Measurements from ENCODE around the gene EPB41L4A. TPM values are rescaled to one million over a fixed set of nuclear protein-coding genes. Genes with fewer than 3 reads are reported as not detected.
"Not testable (repeated sequence)": the region's sequence is repeated elsewhere in the genome, so short reads cannot be mapped to it uniquely, and the experiment has no call there.

Gene EPB41L4A
- total RNA-seq, 1 experiment from 2014 or later, result 0.87 TPM

DNA sequence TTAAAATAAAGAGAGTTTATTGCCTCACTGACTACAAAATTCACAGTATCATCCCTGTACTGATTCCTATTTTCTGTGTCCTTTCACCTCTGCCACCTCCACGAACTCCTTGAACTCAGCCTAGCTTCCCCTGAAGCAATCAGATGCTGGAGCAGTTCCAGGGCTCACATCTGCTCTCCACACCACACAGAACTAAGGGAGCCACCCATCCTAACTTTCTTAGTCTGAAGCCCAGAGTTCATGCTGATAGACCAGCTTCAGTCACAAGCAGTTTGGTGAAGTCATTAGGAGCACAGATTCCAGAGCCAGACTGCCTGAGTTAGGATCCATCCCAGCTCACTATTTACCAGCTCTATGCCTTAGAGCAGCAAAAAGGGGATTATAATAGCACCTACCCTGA lies 15.6 kb upstream of the EPB41L4A start:
- TF ChIP-seq REST (IDR thresholded peaks at IDR 0.05; ENCODE audit: insufficient read depth in 1 of 2, low read depth in 2 of 2, low read length in 1 of 2), result no peak
- no peak for TF ChIP-seq TCF7L2 (IDR thresholded peaks at IDR 0.05; ENCODE audit: low read depth, low read length)
- no peak for TF ChIP-seq SIN3A (IDR thresholded peaks at IDR 0.05; ENCODE audit: borderline replicate concordance, insufficient read depth, low read depth, low read length)
- no peak for TF ChIP-seq POLR2AphosphoS5 (IDR thresholded peaks at IDR 0.05; ENCODE audit: low read depth, low read length)
- TF ChIP-seq, protein P1, sequence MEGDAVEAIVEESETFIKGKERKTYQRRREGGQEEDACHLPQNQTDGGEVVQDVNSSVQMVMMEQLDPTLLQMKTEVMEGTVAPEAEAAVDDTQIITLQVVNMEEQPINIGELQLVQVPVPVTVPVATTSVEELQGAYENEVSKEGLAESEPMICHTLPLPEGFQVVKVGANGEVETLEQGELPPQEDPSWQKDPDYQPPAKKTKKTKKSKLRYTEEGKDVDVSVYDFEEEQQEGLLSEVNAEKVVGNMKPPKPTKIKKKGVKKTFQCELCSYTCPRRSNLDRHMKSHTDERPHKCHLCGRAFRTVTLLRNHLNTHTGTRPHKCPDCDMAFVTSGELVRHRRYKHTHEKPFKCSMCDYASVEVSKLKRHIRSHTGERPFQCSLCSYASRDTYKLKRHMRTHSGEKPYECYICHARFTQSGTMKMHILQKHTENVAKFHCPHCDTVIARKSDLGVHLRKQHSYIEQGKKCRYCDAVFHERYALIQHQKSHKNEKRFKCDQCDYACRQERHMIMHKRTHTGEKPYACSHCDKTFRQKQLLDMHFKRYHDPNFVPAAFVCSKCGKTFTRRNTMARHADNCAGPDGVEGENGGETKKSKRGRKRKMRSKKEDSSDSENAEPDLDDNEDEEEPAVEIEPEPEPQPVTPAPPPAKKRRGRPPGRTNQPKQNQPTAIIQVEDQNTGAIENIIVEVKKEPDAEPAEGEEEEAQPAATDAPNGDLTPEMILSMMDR (IDR thresholded peaks at IDR 0.05), result no peak
- Histone ChIP-seq H3K4me3 (ENCODE audit: low read depth in 2 of 2, low read length in 2 of 2) (no peak overlapping the region), H3K36me3 (ENCODE audit: control insufficient read depth, insufficient read depth, low read length) (no peaks in the 10 kb centered on the region), H3K27ac (ENCODE audit: low read length) (no peak overlapping the region), H3K9me3 (ENCODE audit: control insufficient read depth, insufficient read depth, low read depth, low read length) (no peaks in the 10 kb centered on the region), H3K27me3 (ENCODE audit: control insufficient read depth, insufficient read depth, low read length) (no peaks in the 10 kb centered on the region), H3K4me1 (ENCODE audit: control insufficient read depth, insufficient read depth, low read length) (no peaks in the 10 kb centered on the region)
- in situ Hi-C loops (cut with HindIII; ENCODE audit: low pct_unique_long_range_greater_than_20kb, low sequenced_read_pairs), result no loop called here
- CTCF ChIA-PET, result no interaction called here
- BruUV-seq (replicated peaks), result no TSS peak
- intact Hi-C loops (cut with micrococcal nuclease; ENCODE audit: unreplicated experiment), result no loop called here
- POLR2A ChIA-PET, result no interaction called here
- ATAC-seq (no peak), DNase-seq (ENCODE audit: low read depth, low spot score) (no peak)

- H3K4me1 ChIP-seq (ENCODE audit: control insufficient read depth, insufficient read depth, low read length); H3K9me3 ChIP-seq (ENCODE audit: control insufficient read depth, insufficient read depth, low read depth, low read length); in situ Hi-C loops (cut with HindIII; ENCODE audit: low pct_unique_long_range_greater_than_20kb, low sequenced_read_pairs); H3K4me3 ChIP-seq (ENCODE audit: low read depth in 2 of 2, low read length in 2 of 2); BruUV-seq (replicated peaks); CTCF ChIA-PET; DNase-seq (ENCODE audit: low read depth, low spot score); ATAC-seq; POLR2A ChIA-PET; intact Hi-C loops (cut with micrococcal nuclease; ENCODE audit: unreplicated experiment); H3K27me3 ChIP-seq (ENCODE audit: control insufficient read depth, insufficient read depth, low read length); H3K27ac ChIP-seq (ENCODE audit: low read length); H3K36me3 ChIP-seq (ENCODE audit: control insufficient read depth, insufficient read depth, low read length): not testable (repeated sequence)
These were observed 7.1 kb upstream of the EPB41L4A start for GRCh38 chr5:112426202-112426601.

GRCh38 chr5:112419986-112420864 lies 1.1 kb upstream of the EPB41L4A start:
- Histone ChIP-seq H3K27me3 (ENCODE audit: control insufficient read depth, insufficient read depth, low read length) (peaks cover 41% of the 10 kb centered on the region), H3K4me3 (ENCODE audit: low read depth in 2 of 2, low read length in 2 of 2) (peak overlapping the region; percentile 46 to 57), H3K9me3 (ENCODE audit: control insufficient read depth, insufficient read depth, low read depth, low read length) (no peaks in the 10 kb centered on the region), H3K4me1 (ENCODE audit: control insufficient read depth, insufficient read depth, low read length) (0 out of 2 replicates have a peak, but pooled peaks cover 3% of the 10 kb centered on the region), H3K27ac (ENCODE audit: low read length) (no peak overlapping the region), H3K36me3 (ENCODE audit: control insufficient read depth, insufficient read depth, low read length) (no peaks in the 10 kb centered on the region)
- CTCF ChIA-PET, result interaction anchor here (0.6 to 1.1 kb wide), 5 partner anchors 210 to 863 kb away, joined by 3 to 11 read pairs (median 3); no protein-coding TSS in a partner anchor
- TF ChIP-seq, protein P1 (IDR thresholded peaks at IDR 0.05), result peak; percentile 94
- TF ChIP-seq TCF7L2 (IDR thresholded peaks at IDR 0.05; ENCODE audit: low read depth, low read length) (no peak), POLR2AphosphoS5 (IDR thresholded peaks at IDR 0.05; ENCODE audit: low read depth, low read length) (no peak), SIN3A (IDR thresholded peaks at IDR 0.05; ENCODE audit: borderline replicate concordance, insufficient read depth, low read depth, low read length) (no peak), REST (IDR thresholded peaks at IDR 0.05; ENCODE audit: insufficient read depth in 1 of 2, low read depth in 2 of 2, low read length in 1 of 2) (no peak)
- peak; percentile 96 for ATAC-seq
- peak; percentile 12 for DNase-seq (ENCODE audit: low read depth, low spot score)
- in situ Hi-C loops (cut with HindIII; ENCODE audit: low pct_unique_long_range_greater_than_20kb, low sequenced_read_pairs) (no loop called here), intact Hi-C loops (cut with micrococcal nuclease; ENCODE audit: unreplicated experiment) (loop anchor here (1.0 to 2.0 kb wide), 2 partner anchors 210 to 245 kb away; no protein-coding TSS in a partner anchor)
- POLR2A ChIA-PET, result interaction anchor here (0.8 kb wide), 1 partner anchor 260 kb away, joined by 3 read pairs; no protein-coding TSS in a partner anchor
- BruUV-seq (replicated peaks), result no TSS peak
